Panc1 (cell line): ENCODE results near the gene INSC. TPM values are rescaled to one million over a fixed set of nuclear protein-coding genes. Genes with fewer than 3 reads are reported as not detected.

ENCODE experiments used
- ATAC-seq: fragments of 200-7000 bp; cut with Tn5 transposase; 2 replicates; pipeline ENCODE4 v1.9.1; 2020; ENCODE audit warnings: mild to moderate bottlenecking, moderate library complexity
- BruUV-seq: library from RNA; stranded (reverse); fragments of 400-500 nt; replicated peaks from 2 replicates; lab custom pipeline; 2021; lab: Mats Ljungman, UMichigan
- CTCF ChIA-PET: fragments of 300-600 bp; sonication (Branson Sonifier 250); formaldehyde crosslinking; loops from one replicate; lab custom pipeline; 2022; ENCODE audit warnings: antibody characterized with exemption; lab: Charles Lee
- POLR2A ChIA-PET: fragments of 300-600 bp; sonication (Branson Sonifier 250); formaldehyde crosslinking; loops from one replicate; lab custom pipeline; 2022; ENCODE audit warnings: antibody characterized with exemption; lab: Charles Lee
- DNase-seq: peaks from one replicate; pipeline ENCODE4 v3.0.0-alpha.2; 2010; ENCODE audit warnings: low read depth, low spot score
- H3K27ac ChIP-seq: 2 replicates; pipeline ENCODE4 v1.5.1; 2011; ENCODE audit warnings: mild to moderate bottlenecking, low read length, inconsistent platforms
- H3K27me3 ChIP-seq: fragments of 200-500 bp; sonication (Bioruptor generic); 2 replicates; pipeline ENCODE4 v1.6.0; 2014; ENCODE audit warnings: low read length, inconsistent platforms; ENCODE audit not compliant: control insufficient read depth, insufficient read depth
- H3K36me3 ChIP-seq: fragments of 200-500 bp; sonication (Bioruptor generic); 2 replicates; pipeline ENCODE4 v1.5.1; 2014; ENCODE audit warnings: inconsistent platforms, mild to moderate bottlenecking, low read length, moderate library complexity; ENCODE audit not compliant: control insufficient read depth, insufficient read depth
- H3K4me1 ChIP-seq: 2 replicates; pipeline ENCODE4 v1.5.1; 2011; ENCODE audit warnings: inconsistent platforms, mild to moderate bottlenecking, low read length, moderate library complexity; ENCODE audit not compliant: control insufficient read depth, insufficient read depth
- H3K4me3 ChIP-seq, 2 experiments: 2 replicates each; pipeline ENCODE4 v1.5.1; 2011 to 2012; ENCODE audit warnings: low read depth in 2 of 2, low read length in 2 of 2, mild to moderate bottlenecking in 2 of 2, inconsistent platforms in 1 of 2, moderate library complexity in 1 of 2
- H3K9me3 ChIP-seq: fragments of 200-500 bp; sonication (Bioruptor generic); 2 replicates; pipeline ENCODE4 v1.5.1; 2014; ENCODE audit warnings: low read depth, mild to moderate bottlenecking, inconsistent platforms, low read length, moderate library complexity; ENCODE audit not compliant: control insufficient read depth, insufficient read depth
- CTCF ChIP-seq: fragments of 450-650 bp; IDR thresholded peaks from 2 replicates; pipeline ENCODE4 v1.5.1; 2017; ENCODE audit warnings: mild to moderate bottlenecking
- POLR2AphosphoS5 ChIP-seq: IDR thresholded peaks from 2 replicates; pipeline ENCODE4 v1.6.1; 2012; ENCODE audit warnings: mild to moderate bottlenecking, low read depth, low read length, moderate library complexity
- REST ChIP-seq, 2 experiments: IDR thresholded peaks; 2 replicates each; pipeline ENCODE4 v1.6.1; 2011 to 2012; ENCODE audit warnings: low read depth in 2 of 2, control low read depth in 1 of 2, low read length in 1 of 2, mild to moderate bottlenecking in 1 of 2, moderate library complexity in 1 of 2; ENCODE audit not compliant: insufficient read depth in 1 of 2
- SIN3A ChIP-seq: IDR thresholded peaks from 2 replicates; pipeline ENCODE4 v1.6.1; 2012; ENCODE audit warnings: low read depth, mild to moderate bottlenecking, low read length, moderate library complexity, borderline replicate concordance; ENCODE audit not compliant: insufficient read depth
- TCF7L2 ChIP-seq: IDR thresholded peaks from 2 replicates; pipeline ENCODE4 v1.6.1; 2011; ENCODE audit warnings: mild to moderate bottlenecking, low read depth, low read length, inconsistent platforms
- in situ Hi-C: cut with HindIII; loops from 2 replicates; pipeline ENCODE4 v1.10.0; 2016; ENCODE audit warnings: low sequenced_read_pairs, low pct_unique_long_range_greater_than_20kb
- intact Hi-C: fragments of 100-400 bp; cut with micrococcal nuclease; formaldehyde crosslinking; loops from one replicate; pipeline ENCODE4 v1.10.0; 2022; ENCODE audit not compliant: unreplicated experiment
- total RNA-seq: library from RNA; stranded (reverse); gene quantifications from one replicate; pipeline ENCODE4 v1.2.1, GENCODE V29; 2021; ENCODE audit not compliant: unreplicated experiment

The INSC gene
- total RNA-seq, 1 experiment from 2014 or later = 0.08 TPM

GRCh38 chr11:15071556-15072255, 43.0 kb upstream of the INSC start:
- Histone ChIP-seq H3K36me3 (no peaks in the 10 kb centered on the region), H3K4me3 (no peak overlapping the region), H3K4me1 (0 out of 2 replicates have a peak, but pooled peaks cover 3% of the 10 kb centered on the region), H3K9me3 (no peaks in the 10 kb centered on the region), H3K27me3 (peaks cover 3% of the 10 kb centered on the region), H3K27ac (no peak overlapping the region)
- intact Hi-C loops = loop anchor here (5.0 to 10.0 kb wide), 3 partner anchors 99 to 547 kb away; partner anchors contain the start of genes CALCA and PSMA1
- ChIA-PET POLR2A (no interaction called here), CTCF (no interaction called here)
- in situ Hi-C loops = no loop called here
- no peak for DNase-seq
- no peak for TF ChIP-seq CTCF
- TF ChIP-seq REST (IDR thresholded peaks at IDR 0.05; ENCODE audit: insufficient read depth in 1 of 2, low read depth in 2 of 2, low read length in 1 of 2) = no peak
- BruUV-seq = no TSS peak
- ATAC-seq = no peak

- H3K27me3 ChIP-seq = peaks cover 3% of the 10 kb centered on the region
- 0 out of 2 replicates have a peak, but pooled peaks cover 3% of the 10 kb centered on the region for H3K4me1 ChIP-seq
- DNase-seq (no peak), ATAC-seq (no peak)
- no TSS peak for BruUV-seq
- intact Hi-C loops = loop anchor here (5.0 to 10.0 kb wide), 3 partner anchors 100 to 548 kb away; partner anchors contain the start of genes CALCA and PSMA1
- TF ChIP-seq TCF7L2 = no peak
- no peak for TF ChIP-seq POLR2AphosphoS5
- no peak for TF ChIP-seq REST (IDR thresholded peaks at IDR 0.05; ENCODE audit: insufficient read depth in 1 of 2, low read depth in 2 of 2, low read length in 1 of 2)
- no peak for TF ChIP-seq CTCF
- no peak for TF ChIP-seq SIN3A
- H3K9me3 ChIP-seq = no peaks in the 10 kb centered on the region
- H3K27ac ChIP-seq = no peak overlapping the region
- CTCF ChIA-PET = interaction anchor here (0.6 to 2.9 kb wide), 3 partner anchors 165 to 1147 kb away, joined by 3 to 44 read pairs (median 4); no protein-coding TSS in a partner anchor
- H3K36me3 ChIP-seq = no peaks in the 10 kb centered on the region
- POLR2A ChIA-PET = interaction anchor here (1.1 kb wide), 1 partner anchor 164 kb away, joined by 5 read pairs; no protein-coding TSS in a partner anchor
- no peak overlapping the region for H3K4me3 ChIP-seq
- in situ Hi-C loops = no loop called here
Measured at GRCh38 chr11:15072551-15073143, 42.1 kb upstream of the INSC start.
